H54 (cell line): Measurements from ENCODE around the gene ACAT2.
A peak's percentile ranks its signal among the peaks of the same experiment; 100 is the strongest.
"Not testable (repeated sequence)": the region's sequence is repeated elsewhere in the genome, so short reads cannot be mapped to it uniquely, and the experiment has no call there.

Experiments used
- DNase-seq: peaks from one replicate; pipeline ENCODE4 v3.0.0; 2011; ENCODE audit warnings: low spot score, mixed read lengths; ENCODE audit not compliant: insufficient read length
- FAIRE-seq: peaks from 3 replicates; lab custom pipeline; 2011; peaks lifted over from hg19 to GRCh38; lab: Jason Lieb, UNC
- POLR2A ChIP-seq: IDR thresholded peaks from 2 replicates; pipeline ENCODE4 v1.6.1; 2011; ENCODE audit warnings: low read depth, mild to moderate bottlenecking, low read length

The ACAT2 gene

DNA sequence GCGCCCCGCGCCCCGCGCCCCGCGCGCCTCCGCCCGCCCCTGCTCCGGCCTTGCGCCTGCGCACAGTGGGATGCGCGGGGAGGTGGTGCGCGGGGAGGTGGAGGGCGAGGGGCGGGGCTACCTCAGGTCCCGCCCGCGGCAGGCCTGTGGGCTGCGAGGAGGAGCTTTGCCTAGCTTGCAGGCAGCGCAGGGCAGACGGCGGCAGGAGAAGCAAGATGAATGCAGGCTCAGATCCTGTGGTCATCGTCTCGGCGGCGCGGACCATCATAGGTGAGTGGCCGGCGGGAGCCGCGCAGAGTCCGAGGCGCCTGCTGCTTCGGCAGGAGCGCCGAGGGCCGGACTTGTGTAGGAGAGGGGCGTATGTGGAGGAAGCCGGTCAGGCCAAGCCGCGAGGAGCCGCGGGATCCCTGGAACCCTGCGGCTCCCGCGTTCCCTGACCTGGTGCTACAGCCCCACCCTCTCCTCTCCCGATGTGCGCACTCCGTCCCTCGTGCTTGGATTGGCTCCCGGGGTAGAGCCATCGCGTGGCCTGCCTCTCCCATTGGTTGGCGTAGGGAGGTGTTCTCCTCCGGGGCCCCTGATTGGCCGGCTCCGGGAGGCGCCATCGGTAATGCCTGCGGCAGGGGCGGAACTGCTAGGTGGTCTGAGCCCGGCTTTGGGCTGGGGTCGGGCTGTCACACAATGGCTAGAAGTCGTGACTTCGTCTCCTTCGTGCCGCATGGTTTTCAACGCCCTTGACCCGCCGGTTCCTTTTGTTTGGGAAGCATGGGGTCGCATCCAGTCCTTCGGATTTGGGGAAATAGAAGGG lies at the start of gene ACAT2:
TSS of gene ACAT2 (plus strand) at position 173 of the 808 bp plus-strand sequence. CDS start at position 216, 43 bp downstream.
- FAIRE-seq (no peak), DNase-seq (peak; percentile 81)
- TF ChIP-seq POLR2A = peak; percentile 74

DNA sequence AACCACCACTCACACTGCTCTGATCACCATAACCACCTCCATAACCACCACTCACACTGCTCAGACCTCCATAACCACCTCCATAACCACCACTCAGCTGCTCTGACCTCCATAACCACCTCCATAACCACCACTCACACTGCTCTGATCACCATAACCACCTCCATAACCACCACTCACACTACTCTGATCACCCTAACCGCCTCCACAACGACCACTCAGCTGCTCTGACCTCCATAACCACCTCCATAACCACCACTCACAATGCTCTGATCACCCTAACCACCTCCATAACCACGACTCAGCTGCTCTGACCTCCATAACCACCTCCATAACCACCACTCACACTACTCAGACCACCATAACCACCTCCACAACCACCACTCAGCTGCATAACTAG lies 49.5 kb upstream of the ACAT2 start:
- not testable (repeated sequence) for DNase-seq, FAIRE-seq

DNA sequence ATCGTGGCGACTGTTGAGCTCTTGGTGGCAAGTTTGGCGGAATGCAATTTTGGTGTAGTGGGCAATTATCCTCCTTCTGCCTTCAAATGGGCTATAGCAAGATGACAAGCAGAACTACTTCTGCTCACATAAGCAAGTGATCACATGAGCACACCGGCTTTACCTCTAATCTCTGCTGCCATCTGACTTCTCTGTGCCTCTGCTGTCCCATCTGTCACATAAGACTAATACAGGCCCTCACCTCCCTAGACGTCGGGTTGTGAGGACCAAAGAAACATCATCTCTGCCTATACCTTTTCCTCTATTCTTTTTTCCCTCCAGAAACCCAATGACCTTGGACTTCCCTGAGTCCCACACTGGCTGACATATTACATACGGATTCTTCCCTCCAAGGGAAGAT lies 47.9 kb upstream of the ACAT2 start:
- no peak for DNase-seq
- no peak for FAIRE-seq
- TF ChIP-seq POLR2A = no peak

DNA sequence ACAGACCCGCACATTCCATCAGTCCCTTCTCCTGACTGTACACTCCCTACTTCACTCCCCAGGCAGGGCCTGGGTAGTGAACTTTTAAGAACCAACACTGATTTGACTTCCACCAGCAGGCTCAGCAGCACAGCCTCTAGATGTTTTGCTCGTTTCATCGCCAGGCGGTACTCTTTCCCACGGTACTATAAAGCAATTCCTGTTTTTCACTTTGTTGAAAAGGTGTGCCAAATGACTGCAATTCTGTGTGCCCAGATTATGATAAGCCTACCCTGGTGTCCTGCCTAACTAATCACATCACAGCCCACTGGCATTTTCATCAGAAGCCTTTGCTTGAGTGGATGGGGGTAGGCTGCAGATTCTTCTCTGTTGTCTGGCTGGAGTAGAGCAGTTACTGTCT lies 47.4 kb upstream of the ACAT2 start:
- no peak for DNase-seq
- TF ChIP-seq POLR2A = no peak
- no peak for FAIRE-seq

DNA sequence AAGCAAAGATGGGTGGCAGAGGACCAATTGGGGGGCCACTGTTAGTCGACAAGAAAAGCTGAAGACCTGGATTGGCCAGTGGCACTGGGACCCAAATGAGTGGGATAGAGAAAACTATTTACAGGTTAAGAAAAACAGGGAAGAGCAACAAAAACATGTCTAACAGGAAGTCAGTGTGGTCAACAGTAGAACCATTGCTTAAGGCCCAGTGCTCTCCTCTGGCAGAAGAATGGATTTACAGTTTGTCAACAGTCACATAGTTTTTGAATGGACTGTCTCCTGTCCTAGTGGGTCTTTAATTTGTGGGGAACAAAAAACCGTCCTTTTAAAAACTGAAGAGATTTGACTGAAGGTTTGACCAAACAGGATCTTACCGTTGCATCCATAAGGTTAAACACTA lies 46.7 kb upstream of the ACAT2 start:
- no peak for TF ChIP-seq POLR2A
- DNase-seq = no peak
- no peak for FAIRE-seq

DNA sequence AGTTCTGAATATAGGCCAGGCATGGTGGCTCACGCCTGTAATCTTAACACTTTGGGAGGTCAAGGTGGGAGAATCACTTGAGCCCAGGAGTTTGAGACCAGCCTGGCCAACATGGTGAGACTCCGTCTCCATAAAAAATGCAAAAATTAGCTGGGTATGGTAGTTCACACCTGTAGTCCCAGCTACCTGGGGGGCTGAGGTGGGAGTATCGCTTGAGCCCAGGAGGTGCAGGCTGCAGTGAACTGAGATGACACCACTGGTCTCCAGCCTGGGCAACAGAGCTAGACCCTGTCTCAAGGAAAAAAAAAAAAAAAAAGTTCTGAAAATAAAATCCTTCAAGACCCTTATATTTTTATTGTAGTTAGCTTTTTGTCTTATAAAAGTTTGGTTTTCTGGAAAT lies 46.2 kb upstream of the ACAT2 start:
- no peak for TF ChIP-seq POLR2A
- FAIRE-seq (no peak), DNase-seq (no peak)

DNA sequence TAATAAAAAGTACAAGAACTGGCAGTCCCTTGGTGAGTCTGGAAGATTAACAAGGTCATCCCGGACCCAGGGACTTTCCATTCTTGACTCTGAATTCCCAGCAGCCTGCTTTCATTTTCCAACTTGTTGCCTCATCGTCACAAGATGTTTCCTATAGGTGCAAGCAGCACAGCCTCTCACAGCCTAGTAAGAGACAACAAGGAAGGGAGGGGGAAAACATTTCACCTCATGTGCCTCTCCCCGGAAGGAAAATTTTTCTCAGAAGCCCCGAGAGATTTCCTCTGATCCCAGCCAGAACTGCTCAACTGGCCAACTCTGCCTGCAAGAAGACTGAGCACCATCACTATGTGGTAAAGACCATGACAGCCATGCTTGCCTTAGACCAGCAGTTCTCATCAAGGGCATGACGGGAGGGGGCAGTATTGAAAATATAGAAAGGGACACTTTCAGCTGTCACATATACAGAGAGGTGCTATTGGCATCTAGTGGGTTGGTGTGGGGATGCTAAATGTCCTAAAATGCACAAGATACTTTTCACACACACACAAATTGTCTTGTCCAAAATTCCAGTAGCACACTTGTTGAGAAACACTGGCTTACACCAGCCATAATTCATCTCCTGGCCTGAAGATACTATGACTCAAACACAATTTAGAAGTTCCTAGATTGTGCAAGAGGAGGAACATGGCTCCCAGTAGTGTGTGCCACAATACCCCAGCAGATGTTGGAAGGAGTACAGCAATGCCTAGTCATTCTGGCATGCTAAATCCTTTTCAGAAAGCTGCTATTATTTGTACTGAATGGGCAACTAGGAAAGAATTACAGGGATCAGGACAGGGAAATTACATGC lies 45.4 kb upstream of the ACAT2 start:
- DNase-seq (no peak), FAIRE-seq (no peak)
- no peak for TF ChIP-seq POLR2A

DNA sequence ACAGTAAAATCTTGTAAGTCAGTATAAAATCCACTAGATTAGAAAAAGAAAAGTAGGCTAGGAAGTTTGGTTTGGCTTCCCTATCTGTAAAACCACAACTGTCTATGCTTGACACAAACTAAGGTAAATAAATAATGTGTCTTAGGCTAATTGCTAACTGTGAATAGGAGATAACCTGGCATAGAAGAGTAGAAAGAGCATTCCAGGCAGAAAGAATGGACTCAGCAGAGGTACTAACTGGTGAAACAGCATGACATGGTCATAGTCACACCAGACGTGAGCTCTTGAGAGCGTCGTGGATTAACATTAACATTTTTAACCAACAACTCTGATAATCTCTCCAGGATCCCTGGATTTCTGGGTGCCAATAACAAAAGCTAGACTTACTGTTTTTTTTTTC lies 43.2 kb upstream of the ACAT2 start:
- FAIRE-seq (no peak), DNase-seq (no peak)
- no peak for TF ChIP-seq POLR2A

DNA sequence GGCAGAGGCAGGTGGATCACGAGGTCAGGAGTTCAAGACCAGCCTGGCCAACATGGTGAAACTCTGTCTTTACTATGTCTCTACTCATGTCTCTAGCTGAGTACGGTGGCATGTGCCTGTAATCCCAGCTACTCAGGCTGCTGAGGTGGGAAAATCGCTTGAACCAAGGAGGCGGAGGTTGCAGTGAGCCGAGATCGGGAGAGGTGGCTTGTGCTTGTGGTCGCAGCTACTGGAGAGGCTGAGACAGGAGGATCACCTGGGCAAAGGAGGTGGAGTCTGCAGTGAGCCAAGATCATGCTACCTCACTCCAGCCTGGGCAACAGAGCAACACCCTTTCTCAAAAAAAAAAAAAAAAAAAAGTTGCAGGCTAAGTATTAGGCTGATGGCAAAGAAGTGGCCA lies 42.6 kb upstream of the ACAT2 start:
- DNase-seq (no peak), FAIRE-seq (no peak)
- no peak for TF ChIP-seq POLR2A

DNA sequence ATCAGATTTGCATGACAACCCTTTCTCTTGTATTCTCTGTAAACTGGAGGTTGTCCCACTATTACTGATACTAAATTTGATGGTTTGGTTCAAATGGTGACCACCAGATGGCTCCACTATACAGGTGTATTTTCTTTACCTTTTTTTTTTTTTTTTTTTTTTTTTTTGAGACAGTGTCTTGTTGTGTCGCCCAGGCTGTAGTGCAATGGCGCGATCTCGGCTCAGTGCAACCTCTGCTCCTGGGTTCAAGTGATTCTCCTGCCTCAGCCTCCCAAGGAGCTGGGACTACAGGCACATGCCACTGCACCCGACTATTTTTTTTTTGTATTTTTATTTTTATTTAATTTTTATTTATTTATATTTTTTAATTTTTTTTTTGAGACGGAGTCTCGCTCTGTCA lies 41.1 kb upstream of the ACAT2 start:
- DNase-seq (no peak), FAIRE-seq (no peak)
- no peak for TF ChIP-seq POLR2A

DNA sequence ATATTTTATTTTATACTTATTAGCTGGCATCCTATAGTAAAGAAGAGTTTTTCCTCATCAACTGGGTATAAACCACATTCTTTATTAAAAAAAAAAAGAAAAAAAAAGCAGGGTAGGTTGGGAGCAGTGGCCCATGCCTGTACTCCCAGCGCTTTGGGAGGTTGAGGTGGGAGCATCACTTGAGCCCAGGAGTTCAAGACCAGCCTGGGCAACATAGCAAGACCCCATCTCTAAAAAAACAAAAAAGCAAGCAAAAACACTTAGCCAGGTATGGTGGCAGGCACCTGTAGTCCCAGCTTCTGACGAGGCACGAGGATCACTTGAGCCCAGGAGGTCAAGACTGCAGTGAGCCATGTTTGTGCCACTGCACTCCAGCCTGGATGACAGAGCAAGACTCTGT lies 39.9 kb upstream of the ACAT2 start:
- FAIRE-seq, DNase-seq: not testable (repeated sequence)

DNA sequence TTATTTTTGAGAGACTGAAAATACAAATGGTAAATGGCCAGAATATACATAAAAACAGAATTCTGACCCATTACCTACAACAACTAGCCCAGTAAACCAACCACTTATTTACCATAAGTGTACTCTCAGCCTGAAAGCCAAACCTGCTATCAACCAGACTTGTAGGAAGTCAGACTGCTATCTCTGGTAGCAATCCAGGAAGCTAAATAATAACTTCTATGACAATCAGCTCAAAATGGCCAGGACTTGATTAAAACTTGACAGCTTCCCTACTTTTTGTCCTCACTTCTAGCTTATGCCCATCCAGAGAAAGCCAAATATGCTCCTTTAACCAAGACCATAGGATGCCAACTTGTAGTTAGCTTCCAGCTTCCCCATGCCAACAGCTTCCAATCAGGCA lies 39.2 kb upstream of the ACAT2 start:
- no peak for TF ChIP-seq POLR2A
- FAIRE-seq (no peak), DNase-seq (no peak)

DNA sequence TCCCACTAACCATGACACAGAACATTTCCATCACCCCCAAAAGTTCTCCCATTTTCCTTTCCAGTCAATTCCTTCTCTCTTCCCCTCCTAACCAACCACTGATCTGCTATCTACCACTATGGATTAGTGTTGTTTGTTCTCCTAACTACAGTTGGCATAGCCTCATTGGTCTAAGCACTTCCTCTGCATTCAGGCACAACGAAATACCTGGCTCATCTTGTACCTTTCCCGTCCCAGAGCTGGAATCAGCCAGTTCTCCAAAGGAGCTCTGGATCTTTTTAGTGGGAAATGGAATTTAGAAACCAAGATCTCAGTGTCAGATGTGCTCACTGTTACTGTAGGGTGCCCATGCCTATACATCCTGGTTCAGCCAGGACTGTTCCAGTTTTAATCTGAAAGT lies 38.6 kb upstream of the ACAT2 start:
- TF ChIP-seq POLR2A = no peak
- DNase-seq (no peak), FAIRE-seq (no peak)

DNA sequence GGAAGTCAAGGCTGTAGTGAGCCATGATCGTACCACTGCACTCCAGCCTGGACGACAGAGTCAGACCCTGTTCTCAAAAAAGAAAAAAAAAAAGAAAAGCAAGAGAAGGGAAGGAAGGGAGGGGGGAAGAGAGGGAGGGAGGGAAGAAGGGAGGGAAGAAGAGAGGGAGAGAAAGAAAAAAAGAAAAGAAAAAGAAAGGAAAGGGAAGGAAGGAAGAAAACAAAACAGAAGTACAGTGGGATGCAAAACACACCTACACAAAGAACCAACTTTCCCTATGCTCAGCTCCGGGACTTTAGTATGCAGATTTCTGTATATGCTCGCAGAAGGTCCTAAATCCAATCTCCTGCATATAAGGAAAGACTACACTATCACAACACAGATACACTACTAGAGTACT lies 37.1 kb upstream of the ACAT2 start:
- FAIRE-seq (no peak), DNase-seq (no peak)
- no peak for TF ChIP-seq POLR2A

DNA sequence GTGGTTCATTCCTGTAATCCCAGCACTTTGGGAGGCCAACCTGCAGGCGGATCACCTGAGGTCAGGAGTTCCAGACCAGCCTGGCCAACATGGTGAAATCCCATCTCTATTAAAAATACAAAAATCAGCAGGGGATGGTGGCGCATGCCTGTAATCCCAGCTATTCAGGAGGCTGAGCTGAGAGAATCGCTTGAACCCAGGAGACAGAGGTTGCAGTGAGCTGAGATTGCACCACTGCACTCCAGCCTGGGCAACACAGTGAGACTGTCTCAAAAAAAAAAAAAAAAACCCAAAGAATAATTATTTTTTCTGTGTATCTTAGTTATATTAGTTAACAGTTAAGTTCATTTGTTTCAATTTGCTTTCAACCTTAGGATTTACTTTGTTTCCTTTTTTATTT lies 36.6 kb upstream of the ACAT2 start:
- DNase-seq, FAIRE-seq: not testable (repeated sequence)
